HEK293 (cell line): Measurements from ENCODE around the gene FSD1.
A peak's percentile ranks its signal among the peaks of the same experiment; 100 is the strongest.

Experiments used
- BCL11B ChIP-seq: fragments of 450-650 bp; formaldehyde crosslinking; IDR thresholded peaks from 2 replicates; pipeline ENCODE4 v1.5.1; 2016; ENCODE audit warnings: low read depth, missing biosample characterization, missing genetic modification characterization
- IKZF3 ChIP-seq: fragments of 450-650 bp; IDR thresholded peaks from 2 replicates; pipeline ENCODE4 v1.5.0; 2018; ENCODE audit warnings: missing biosample characterization, mild to moderate bottlenecking, missing genetic modification characterization, moderate library complexity
- KLF8 ChIP-seq: fragments of 450-650 bp; formaldehyde crosslinking; IDR thresholded peaks from 2 replicates; pipeline ENCODE4 v1.5.1; 2016; ENCODE audit warnings: missing biosample characterization, missing genetic modification characterization
- KLF9 ChIP-seq: fragments of 450-650 bp; formaldehyde crosslinking; IDR thresholded peaks from 2 replicates; pipeline ENCODE4 v1.5.1; 2016; ENCODE audit warnings: missing biosample characterization, missing genetic modification characterization, low read depth
- MYNN ChIP-seq: fragments of 450-650 bp; formaldehyde crosslinking; IDR thresholded peaks from 2 replicates; pipeline ENCODE4 v1.5.1; 2016; ENCODE audit warnings: missing biosample characterization, missing genetic modification characterization, borderline replicate concordance
- OVOL3 ChIP-seq: fragments of 450-650 bp; formaldehyde crosslinking; IDR thresholded peaks from 2 replicates; pipeline ENCODE4 v1.5.1; 2016; ENCODE audit warnings: missing biosample characterization, missing genetic modification characterization
- ZBTB17 ChIP-seq: fragments of 450-650 bp; formaldehyde crosslinking; IDR thresholded peaks from 2 replicates; pipeline ENCODE4 v1.5.1; 2016; ENCODE audit warnings: missing biosample characterization, missing genetic modification characterization
- ZBTB8A ChIP-seq: fragments of 450-650 bp; formaldehyde crosslinking; IDR thresholded peaks from 2 replicates; pipeline ENCODE4 v1.5.1; 2016; ENCODE audit warnings: missing biosample characterization, missing genetic modification characterization
- ZNF114 ChIP-seq: fragments of 450-650 bp; formaldehyde crosslinking; IDR thresholded peaks from 2 replicates; pipeline ENCODE4 v1.5.0; 2017; ENCODE audit warnings: missing biosample characterization, missing genetic modification characterization
- ZNF133 ChIP-seq: fragments of 450-650 bp; formaldehyde crosslinking; IDR thresholded peaks from 2 replicates; pipeline ENCODE4 v1.5.1; 2016; ENCODE audit warnings: missing biosample characterization, missing genetic modification characterization
- ZNF157 ChIP-seq: fragments of 450-650 bp; formaldehyde crosslinking; IDR thresholded peaks from 2 replicates; pipeline ENCODE4 v1.5.1; 2016; ENCODE audit warnings: missing biosample characterization, missing genetic modification characterization
- ZNF175 ChIP-seq: fragments of 450-650 bp; formaldehyde crosslinking; IDR thresholded peaks from 2 replicates; pipeline ENCODE4 v1.5.1; 2016; ENCODE audit warnings: missing biosample characterization, missing genetic modification characterization
- ZNF221 ChIP-seq: fragments of 450-650 bp; formaldehyde crosslinking; IDR thresholded peaks from 2 replicates; pipeline ENCODE4 v1.5.1; 2017; ENCODE audit warnings: missing biosample characterization, missing genetic modification characterization, borderline replicate concordance
- ZNF223 ChIP-seq: fragments of 450-650 bp; formaldehyde crosslinking; IDR thresholded peaks from 2 replicates; pipeline ENCODE4 v1.5.1; 2016; ENCODE audit warnings: missing biosample characterization, missing genetic modification characterization
- ZNF23 ChIP-seq: fragments of 450-650 bp; formaldehyde crosslinking; IDR thresholded peaks from 2 replicates; pipeline ENCODE4 v1.5.1; 2016; ENCODE audit warnings: missing biosample characterization, missing genetic modification characterization, borderline replicate concordance
- ZNF24 ChIP-seq: fragments of 450-650 bp; formaldehyde crosslinking; IDR thresholded peaks from 2 replicates; pipeline ENCODE4 v1.5.1; 2016; ENCODE audit warnings: missing biosample characterization, missing genetic modification characterization
- ZNF37A ChIP-seq: fragments of 450-650 bp; IDR thresholded peaks from 2 replicates; pipeline ENCODE4 v1.5.1; 2018; ENCODE audit warnings: missing biosample characterization, missing genetic modification characterization
- ZNF416 ChIP-seq: fragments of 450-650 bp; formaldehyde crosslinking; IDR thresholded peaks from 2 replicates; pipeline ENCODE4 v1.5.1; 2016; ENCODE audit warnings: missing biosample characterization, missing genetic modification characterization
- ZNF624 ChIP-seq: fragments of 450-650 bp; formaldehyde crosslinking; IDR thresholded peaks from 2 replicates; pipeline ENCODE4 v1.5.1; 2017; ENCODE audit warnings: missing biosample characterization, missing genetic modification characterization
- ZNF654 ChIP-seq: fragments of 450-650 bp; formaldehyde crosslinking; IDR thresholded peaks from 2 replicates; pipeline ENCODE4 v1.5.1; 2016; ENCODE audit warnings: low read depth, missing biosample characterization, missing genetic modification characterization
- ZNF658 ChIP-seq: fragments of 450-650 bp; formaldehyde crosslinking; IDR thresholded peaks from 2 replicates; pipeline ENCODE4; 2016; ENCODE audit warnings: missing biosample characterization, missing genetic modification characterization
- ZNF660 ChIP-seq: fragments of 450-650 bp; IDR thresholded peaks from 2 replicates; pipeline ENCODE4 v1.5.1; 2018; ENCODE audit warnings: missing biosample characterization, mild to moderate bottlenecking, missing genetic modification characterization
- ZNF701 ChIP-seq: fragments of 450-650 bp; formaldehyde crosslinking; IDR thresholded peaks from 2 replicates; pipeline ENCODE4 v1.5.1; 2016; ENCODE audit warnings: missing biosample characterization, missing genetic modification characterization
- ZSCAN16 ChIP-seq: fragments of 450-650 bp; formaldehyde crosslinking; IDR thresholded peaks from 2 replicates; pipeline ENCODE4 v1.5.1; 2016; ENCODE audit warnings: missing biosample characterization, missing genetic modification characterization
- TF ChIP-seq, protein P1 (sequence below): fragments of 450-650 bp; IDR thresholded peaks from 2 replicates; pipeline ENCODE4 v1.5.1; 2018; ENCODE audit warnings: missing biosample characterization, mild to moderate bottlenecking, missing genetic modification characterization
- TF ChIP-seq, protein P2 (sequence below): fragments of 450-650 bp; formaldehyde crosslinking; IDR thresholded peaks from 2 replicates; pipeline ENCODE4 v1.5.1; 2016; ENCODE audit warnings: missing biosample characterization, missing genetic modification characterization
- TF ChIP-seq, protein P3 (sequence below): fragments of 450-650 bp; formaldehyde crosslinking; conservative IDR thresholded peaks from 2 replicates; pipeline ENCODE4 v1.5.1; 2016; ENCODE audit warnings: low read depth, missing biosample characterization, missing genetic modification characterization
- TF ChIP-seq, protein P4 (sequence below): sonication (generic); formaldehyde crosslinking; IDR thresholded peaks from 2 replicates; pipeline ENCODE4 v1.8.1; 2022; ENCODE audit warnings: mild to moderate bottlenecking, moderate library complexity, missing genetic modification reagents
- TF ChIP-seq, protein P5 (sequence below): IDR thresholded peaks from 2 replicates; pipeline ENCODE4 v1.6.1; 2011; ENCODE audit warnings: mild to moderate bottlenecking, low read depth, low read length, borderline replicate concordance
- TF ChIP-seq, protein P6 (sequence below): fragments of 450-650 bp; formaldehyde crosslinking; IDR thresholded peaks from 2 replicates; pipeline ENCODE4 v1.5.1; 2016; ENCODE audit warnings: missing biosample characterization, missing genetic modification characterization

The FSD1 gene

DNA sequence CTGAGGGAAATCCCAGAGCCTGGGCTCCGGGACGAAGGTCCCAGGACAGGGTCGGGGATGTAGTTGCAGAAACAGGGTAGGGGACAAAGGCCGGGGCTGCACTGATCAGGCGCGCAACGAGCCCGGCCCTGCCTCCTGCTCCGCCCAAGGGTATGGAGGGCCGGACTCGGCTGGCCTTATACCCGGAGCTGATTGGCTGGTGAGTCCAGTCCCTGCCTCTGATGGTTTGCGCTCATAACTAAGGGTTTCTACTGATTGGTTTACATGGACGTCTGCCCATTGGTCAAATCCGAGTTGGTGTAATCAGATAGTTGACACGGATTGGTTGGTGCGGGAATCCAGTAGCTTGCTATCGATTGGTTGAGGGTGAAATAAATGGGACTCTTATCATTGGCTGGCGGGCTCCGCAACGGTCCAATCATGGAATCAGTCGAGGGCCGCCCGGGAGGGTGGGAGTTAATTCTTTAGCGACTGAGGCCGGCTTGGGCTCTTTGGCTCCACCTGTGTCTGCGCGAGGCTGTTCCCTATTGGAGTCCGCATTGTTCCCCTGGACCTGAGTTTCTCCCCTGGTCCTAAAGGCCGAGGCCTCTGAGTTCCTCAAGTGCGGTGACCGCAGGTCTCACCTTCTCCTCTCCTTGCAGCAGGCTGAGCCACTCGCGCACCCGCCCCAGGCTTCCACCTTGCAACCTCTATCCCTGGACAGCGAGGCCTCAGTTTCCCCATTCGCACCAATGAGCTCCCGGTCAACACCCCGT is 38.4 kb downstream of the FSD1 start (continued):
- TF ChIP-seq ZNF624 (tag by site-specific recombination) (no peak), ZNF221 (no peak), ZSCAN16 (no peak), ZNF23 (tag by site-specific recombination) (no peak), ZNF654 (tag by site-specific recombination) (no peak), ZNF660 (tag by site-specific recombination) (no peak), KLF8 (tag by site-specific recombination) (peak; percentile 83), ZNF223 (tag by site-specific recombination) (no peak), ZNF133 (tag by site-specific recombination) (no peak), ZBTB8A (tag by site-specific recombination) (peak; percentile 61), KLF9 (tag by site-specific recombination) (no peak; the same call in 1 of the 2 replicates), ZNF37A (tag by site-specific recombination) (no peak), ZNF24 (tag by site-specific recombination) (no peak), MYNN (tag by site-specific recombination) (no peak), ZNF416 (tag by site-specific recombination) (no peak), IKZF3 (tag by site-specific recombination) (no peak; the same call in 1 of the 2 replicates), BCL11B (tag by site-specific recombination) (peak; percentile 94), ZNF701 (no peak), ZNF175 (tag by site-specific recombination) (no peak), ZNF157 (tag by site-specific recombination) (no peak), ZNF658 (tag by site-specific recombination) (no peak), OVOL3 (0 out of 2 replicates have a peak, but pooled peaks have one; percentile 18), ZBTB17 (tag by site-specific recombination) (peak; percentile 44; the same call in 1 of the 2 replicates), ZNF114 (tag by site-specific recombination) (no peak)
- TF ChIP-seq, protein P1, sequence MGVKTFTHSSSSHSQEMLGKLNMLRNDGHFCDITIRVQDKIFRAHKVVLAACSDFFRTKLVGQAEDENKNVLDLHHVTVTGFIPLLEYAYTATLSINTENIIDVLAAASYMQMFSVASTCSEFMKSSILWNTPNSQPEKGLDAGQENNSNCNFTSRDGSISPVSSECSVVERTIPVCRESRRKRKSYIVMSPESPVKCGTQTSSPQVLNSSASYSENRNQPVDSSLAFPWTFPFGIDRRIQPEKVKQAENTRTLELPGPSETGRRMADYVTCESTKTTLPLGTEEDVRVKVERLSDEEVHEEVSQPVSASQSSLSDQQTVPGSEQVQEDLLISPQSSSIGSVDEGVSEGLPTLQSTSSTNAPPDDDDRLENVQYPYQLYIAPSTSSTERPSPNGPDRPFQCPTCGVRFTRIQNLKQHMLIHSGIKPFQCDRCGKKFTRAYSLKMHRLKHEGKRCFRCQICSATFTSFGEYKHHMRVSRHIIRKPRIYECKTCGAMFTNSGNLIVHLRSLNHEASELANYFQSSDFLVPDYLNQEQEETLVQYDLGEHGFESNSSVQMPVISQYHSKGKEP (tag by site-specific recombination), result no peak
- TF ChIP-seq, protein P2, sequence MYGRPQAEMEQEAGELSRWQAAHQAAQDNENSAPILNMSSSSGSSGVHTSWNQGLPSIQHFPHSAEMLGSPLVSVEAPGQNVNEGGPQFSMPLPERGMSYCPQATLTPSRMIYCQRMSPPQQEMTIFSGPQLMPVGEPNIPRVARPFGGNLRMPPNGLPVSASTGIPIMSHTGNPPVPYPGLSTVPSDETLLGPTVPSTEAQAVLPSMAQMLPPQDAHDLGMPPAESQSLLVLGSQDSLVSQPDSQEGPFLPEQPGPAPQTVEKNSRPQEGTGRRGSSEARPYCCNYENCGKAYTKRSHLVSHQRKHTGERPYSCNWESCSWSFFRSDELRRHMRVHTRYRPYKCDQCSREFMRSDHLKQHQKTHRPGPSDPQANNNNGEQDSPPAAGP (tag by site-specific recombination), result peak; percentile 88
- TF ChIP-seq, protein P3, sequence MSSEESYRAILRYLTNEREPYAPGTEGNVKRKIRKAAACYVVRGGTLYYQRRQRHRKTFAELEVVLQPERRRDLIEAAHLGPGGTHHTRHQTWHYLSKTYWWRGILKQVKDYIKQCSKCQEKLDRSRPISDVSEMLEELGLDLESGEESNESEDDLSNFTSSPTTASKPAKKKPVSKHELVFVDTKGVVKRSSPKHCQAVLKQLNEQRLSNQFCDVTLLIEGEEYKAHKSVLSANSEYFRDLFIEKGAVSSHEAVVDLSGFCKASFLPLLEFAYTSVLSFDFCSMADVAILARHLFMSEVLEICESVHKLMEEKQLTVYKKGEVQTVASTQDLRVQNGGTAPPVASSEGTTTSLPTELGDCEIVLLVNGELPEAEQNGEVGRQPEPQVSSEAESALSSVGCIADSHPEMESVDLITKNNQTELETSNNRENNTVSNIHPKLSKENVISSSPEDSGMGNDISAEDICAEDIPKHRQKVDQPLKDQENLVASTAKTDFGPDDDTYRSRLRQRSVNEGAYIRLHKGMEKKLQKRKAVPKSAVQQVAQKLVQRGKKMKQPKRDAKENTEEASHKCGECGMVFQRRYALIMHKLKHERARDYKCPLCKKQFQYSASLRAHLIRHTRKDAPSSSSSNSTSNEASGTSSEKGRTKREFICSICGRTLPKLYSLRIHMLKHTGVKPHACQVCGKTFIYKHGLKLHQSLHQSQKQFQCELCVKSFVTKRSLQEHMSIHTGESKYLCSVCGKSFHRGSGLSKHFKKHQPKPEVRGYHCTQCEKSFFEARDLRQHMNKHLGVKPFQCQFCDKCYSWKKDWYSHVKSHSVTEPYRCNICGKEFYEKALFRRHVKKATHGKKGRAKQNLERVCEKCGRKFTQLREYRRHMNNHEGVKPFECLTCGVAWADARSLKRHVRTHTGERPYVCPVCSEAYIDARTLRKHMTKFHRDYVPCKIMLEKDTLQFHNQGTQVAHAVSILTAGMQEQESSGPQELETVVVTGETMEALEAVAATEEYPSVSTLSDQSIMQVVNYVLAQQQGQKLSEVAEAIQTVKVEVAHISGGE (tag by site-specific recombination), result peak; percentile 66
- TF ChIP-seq, protein P4, sequence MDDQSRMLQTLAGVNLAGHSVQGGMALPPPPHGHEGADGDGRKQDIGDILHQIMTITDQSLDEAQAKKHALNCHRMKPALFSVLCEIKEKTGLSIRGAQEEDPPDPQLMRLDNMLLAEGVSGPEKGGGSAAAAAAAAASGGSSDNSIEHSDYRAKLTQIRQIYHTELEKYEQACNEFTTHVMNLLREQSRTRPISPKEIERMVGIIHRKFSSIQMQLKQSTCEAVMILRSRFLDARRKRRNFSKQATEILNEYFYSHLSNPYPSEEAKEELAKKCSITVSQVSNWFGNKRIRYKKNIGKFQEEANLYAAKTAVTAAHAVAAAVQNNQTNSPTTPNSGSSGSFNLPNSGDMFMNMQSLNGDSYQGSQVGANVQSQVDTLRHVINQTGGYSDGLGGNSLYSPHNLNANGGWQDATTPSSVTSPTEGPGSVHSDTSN (CRISPR knock-in tag), result no peak
- TF ChIP-seq, protein P5, sequence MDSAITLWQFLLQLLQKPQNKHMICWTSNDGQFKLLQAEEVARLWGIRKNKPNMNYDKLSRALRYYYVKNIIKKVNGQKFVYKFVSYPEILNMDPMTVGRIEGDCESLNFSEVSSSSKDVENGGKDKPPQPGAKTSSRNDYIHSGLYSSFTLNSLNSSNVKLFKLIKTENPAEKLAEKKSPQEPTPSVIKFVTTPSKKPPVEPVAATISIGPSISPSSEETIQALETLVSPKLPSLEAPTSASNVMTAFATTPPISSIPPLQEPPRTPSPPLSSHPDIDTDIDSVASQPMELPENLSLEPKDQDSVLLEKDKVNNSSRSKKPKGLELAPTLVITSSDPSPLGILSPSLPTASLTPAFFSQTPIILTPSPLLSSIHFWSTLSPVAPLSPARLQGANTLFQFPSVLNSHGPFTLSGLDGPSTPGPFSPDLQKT, result no peak
- TF ChIP-seq, protein P6, sequence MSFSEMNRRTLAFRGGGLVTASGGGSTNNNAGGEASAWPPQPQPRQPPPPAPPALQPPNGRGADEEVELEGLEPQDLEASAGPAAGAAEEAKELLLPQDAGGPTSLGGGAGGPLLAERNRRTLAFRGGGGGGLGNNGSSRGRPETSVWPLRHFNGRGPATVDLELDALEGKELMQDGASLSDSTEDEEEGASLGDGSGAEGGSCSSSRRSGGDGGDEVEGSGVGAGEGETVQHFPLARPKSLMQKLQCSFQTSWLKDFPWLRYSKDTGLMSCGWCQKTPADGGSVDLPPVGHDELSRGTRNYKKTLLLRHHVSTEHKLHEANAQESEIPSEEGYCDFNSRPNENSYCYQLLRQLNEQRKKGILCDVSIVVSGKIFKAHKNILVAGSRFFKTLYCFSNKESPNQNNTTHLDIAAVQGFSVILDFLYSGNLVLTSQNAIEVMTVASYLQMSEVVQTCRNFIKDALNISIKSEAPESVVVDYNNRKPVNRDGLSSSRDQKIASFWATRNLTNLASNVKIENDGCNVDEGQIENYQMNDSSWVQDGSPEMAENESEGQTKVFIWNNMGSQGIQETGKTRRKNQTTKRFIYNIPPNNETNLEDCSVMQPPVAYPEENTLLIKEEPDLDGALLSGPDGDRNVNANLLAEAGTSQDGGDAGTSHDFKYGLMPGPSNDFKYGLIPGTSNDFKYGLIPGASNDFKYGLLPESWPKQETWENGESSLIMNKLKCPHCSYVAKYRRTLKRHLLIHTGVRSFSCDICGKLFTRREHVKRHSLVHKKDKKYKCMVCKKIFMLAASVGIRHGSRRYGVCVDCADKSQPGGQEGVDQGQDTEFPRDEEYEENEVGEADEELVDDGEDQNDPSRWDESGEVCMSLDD (tag by site-specific recombination), result peak; percentile 56
